Lower lobe of right lung (tissue), 2 donors: Measurements from ENCODE around the gene TTLL11. TPM values are rescaled to one million over a fixed set of nuclear protein-coding genes. Genes with fewer than 3 reads are reported as not detected.

Experiments
- ATAC-seq, 2 donors: fragments of 200-7000 bp; cut with Tn5 transposase; one replicate each; pipeline ENCODE4 v1.9.1; 2020 to 2022; ENCODE audit warnings: mild to moderate bottlenecking in 2 of 2, moderate library complexity in 2 of 2
- DNase-seq: peaks from one replicate; pipeline ENCODE4 v3.0.0-alpha.2; 2020
- H3K27ac ChIP-seq: fragments of 200-600 bp; one replicate; pipeline ENCODE4 v1.8.0; 2022
- H3K27me3 ChIP-seq: fragments of 200-600 bp; one replicate; pipeline ENCODE4 v1.8.0; 2022; ENCODE audit warnings: low read depth
- H3K36me3 ChIP-seq: fragments of 200-600 bp; one replicate; pipeline ENCODE4 v1.8.0; 2022; ENCODE audit warnings: mild to moderate bottlenecking
- H3K4me1 ChIP-seq: fragments of 200-600 bp; one replicate; pipeline ENCODE4 v1.8.0; 2022
- H3K4me3 ChIP-seq: fragments of 200-600 bp; one replicate; pipeline ENCODE4 v1.8.0; 2022; ENCODE audit warnings: mild to moderate bottlenecking
- H3K9me3 ChIP-seq: fragments of 200-600 bp; one replicate; pipeline ENCODE4 v1.8.0; 2022
- CTCF ChIP-seq: fragments of 200-600 bp; IDR thresholded peaks from one replicate; pipeline ENCODE4 v1.8.0; 2022; ENCODE audit warnings: antibody characterized with exemption, mild to moderate bottlenecking
- intact Hi-C: fragments of 100-400 bp; cut with DNase I; formaldehyde crosslinking; loops from one replicate; pipeline ENCODE4 v1.11.0; 2022
- total RNA-seq: library from RNA; stranded (reverse); fragmentation: NEBNext Ultra II Directional; extraction: Animal tissue kit (Norgen Biotek cat#: 25700); gene quantifications from one replicate; pipeline ENCODE4 v1.2.1, GENCODE V29; 2021
- donor health status: DM: no; HTN: yes; CAD: no; lungs with severe emphysema.

TTLL11 gene
- total RNA-seq, 1 donor from 2014 or later = 11.7 TPM

DNA sequence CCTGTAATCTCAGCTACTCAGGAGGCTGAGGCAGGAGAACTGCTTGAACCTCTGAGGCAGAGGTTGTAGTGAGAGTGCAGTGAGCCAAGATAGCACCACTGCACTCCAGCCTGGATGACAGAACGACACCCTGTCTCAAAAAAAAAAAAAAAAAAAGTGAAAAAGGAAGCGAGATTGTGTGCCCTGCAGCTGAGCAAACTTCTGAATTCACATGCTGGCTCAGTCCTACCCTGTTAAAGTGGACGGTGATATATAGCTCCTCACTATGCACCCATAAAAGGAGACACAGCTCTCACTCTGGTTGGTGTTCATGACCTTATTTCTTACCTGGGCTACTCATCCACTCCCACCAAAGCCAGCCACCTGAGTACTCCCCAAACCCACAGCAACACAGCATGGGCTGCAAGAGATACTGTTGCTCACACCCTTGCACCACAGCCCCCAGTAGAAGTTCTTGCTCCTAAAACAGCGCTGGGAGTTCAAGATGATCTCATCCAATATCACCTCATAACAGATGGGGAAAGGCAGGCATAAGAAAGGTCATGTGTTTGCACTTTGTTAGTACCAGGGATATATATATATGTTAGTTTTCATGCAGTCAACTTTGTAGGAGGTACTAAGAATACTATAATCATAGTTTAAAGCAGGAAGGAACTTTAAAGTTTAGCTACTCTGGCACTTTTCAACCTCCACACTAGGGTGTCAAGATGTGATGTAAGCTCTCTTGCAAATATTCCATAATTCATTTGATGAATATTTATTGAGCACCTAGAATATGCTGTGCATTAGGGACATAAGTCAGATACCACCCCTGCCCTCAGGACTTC, 4.0 kb downstream of the TTLL11 start:
- peaks cover 30% of the 10 kb centered on the region for H3K4me1 ChIP-seq
- H3K27ac ChIP-seq = no peak overlapping the region
- H3K4me3 ChIP-seq = no peak overlapping the region
- H3K27me3 ChIP-seq = no peaks in the 10 kb centered on the region
- ATAC-seq = no peak
- no peaks in the 10 kb centered on the region for H3K36me3 ChIP-seq
- intact Hi-C loops = no loop called here
- no peak for TF ChIP-seq CTCF
- no peak for DNase-seq
- no peaks in the 10 kb centered on the region for H3K9me3 ChIP-seq

DNA sequence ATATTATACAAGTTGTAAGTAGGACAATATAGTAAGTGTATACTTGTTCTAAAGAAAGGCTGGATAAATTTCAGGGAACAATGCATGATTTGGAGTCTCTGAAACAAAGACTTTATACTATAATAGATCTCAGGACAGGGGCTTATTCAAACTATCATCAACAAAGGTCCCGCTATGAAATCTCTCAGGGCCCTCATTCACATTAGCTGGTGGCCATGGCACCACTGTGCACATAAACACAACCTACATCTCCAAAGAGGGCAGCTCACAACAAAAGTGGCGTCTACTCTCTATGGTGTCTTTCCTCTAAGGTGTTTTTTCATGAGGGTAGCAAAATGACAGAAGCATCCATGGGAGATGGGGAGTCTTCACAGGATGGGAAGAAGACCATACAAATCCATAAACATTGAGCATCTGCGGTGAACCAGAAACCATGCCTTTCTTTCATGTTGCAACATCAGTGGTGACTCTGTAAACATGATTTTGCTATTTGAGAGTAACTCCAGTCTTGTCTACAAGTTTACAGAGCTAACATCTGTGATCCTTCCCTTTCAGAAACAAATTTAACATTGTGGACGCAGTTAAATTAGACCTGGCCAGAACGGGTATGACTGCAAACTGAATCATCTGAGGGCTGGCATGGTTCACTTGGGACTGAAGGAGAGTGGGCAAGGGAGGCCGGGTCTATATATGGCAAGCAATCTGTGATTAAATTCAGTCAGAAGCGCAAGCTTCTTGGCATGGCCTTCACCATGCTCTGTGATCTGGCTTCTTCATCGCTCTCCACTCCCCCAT, 5.5 kb downstream of the TTLL11 start:
- ATAC-seq = no peak
- no peak for DNase-seq
- Histone ChIP-seq H3K27me3 (no peaks in the 10 kb centered on the region), H3K9me3 (no peaks in the 10 kb centered on the region), H3K36me3 (no peaks in the 10 kb centered on the region), H3K27ac (no peak overlapping the region), H3K4me3 (no peak overlapping the region), H3K4me1 (peaks cover 22% of the 10 kb centered on the region)
- no peak for TF ChIP-seq CTCF
- intact Hi-C loops = no loop called here

DNA sequence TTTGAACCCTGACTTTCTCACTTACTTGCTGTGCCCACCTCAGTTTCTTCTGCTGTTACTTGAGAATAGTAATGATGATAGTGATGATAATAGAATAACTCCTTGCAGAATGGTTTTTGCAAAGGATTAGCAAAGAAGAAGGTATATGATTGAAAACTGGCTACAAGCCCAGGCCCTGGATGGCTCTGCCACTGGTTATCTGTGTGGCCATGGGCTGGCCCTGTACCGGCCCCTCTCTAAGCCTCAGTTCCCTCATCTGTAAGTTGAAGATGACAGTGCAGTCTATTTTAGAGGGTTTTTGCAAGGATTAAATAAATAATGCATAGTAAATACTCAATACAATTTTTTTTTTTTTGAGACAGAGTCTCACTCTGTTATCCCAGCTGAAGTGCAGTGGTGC, 6.2 kb downstream of the TTLL11 start:
- H3K4me3 ChIP-seq = no peak overlapping the region
- no peaks in the 10 kb centered on the region for H3K9me3 ChIP-seq
- ATAC-seq (no peak), DNase-seq (no peak)
- no peaks in the 10 kb centered on the region for H3K36me3 ChIP-seq
- no peaks in the 10 kb centered on the region for H3K27me3 ChIP-seq
- no peak overlapping the region for H3K27ac ChIP-seq
- H3K4me1 ChIP-seq = peaks cover 17% of the 10 kb centered on the region
- TF ChIP-seq CTCF = no peak
- intact Hi-C loops = no loop called here

- Histone ChIP-seq H3K4me1 (peaks cover 5% of the 10 kb centered on the region), H3K9me3 (no peaks in the 10 kb centered on the region), H3K27me3 (no peaks in the 10 kb centered on the region), H3K36me3 (no peaks in the 10 kb centered on the region), H3K27ac (no peak overlapping the region), H3K4me3 (no peak overlapping the region)
- intact Hi-C loops = no loop called here
- ATAC-seq (no peak), DNase-seq (no peak)
- TF ChIP-seq CTCF = no peak
Measured at GRCh38 chr9:122085260-122085659, 7.8 kb downstream of the TTLL11 start.

GRCh38 chr9:122084026-122084675, 9.0 kb downstream of the TTLL11 start:
- Histone ChIP-seq H3K27me3 (no peaks in the 10 kb centered on the region), H3K9me3 (no peaks in the 10 kb centered on the region), H3K4me3 (no peak overlapping the region), H3K4me1 (peaks cover 5% of the 10 kb centered on the region), H3K27ac (no peak overlapping the region), H3K36me3 (no peaks in the 10 kb centered on the region)
- TF ChIP-seq CTCF = no peak
- intact Hi-C loops = no loop called here
- DNase-seq (no peak), ATAC-seq (no peak)
